ENCODE measurements around the gene FEM1A.
"Not testable (repeated sequence)": the region's sequence is repeated elsewhere in the genome, so short reads cannot be mapped to it uniquely, and the experiment has no call there.

The FEM1A gene

GRCh38 chr19:4831304-4831978 is 39.9 kb downstream of the FEM1A start, which contains the start of gene TICAM1:
Gene TICAM1, minus strand, starts transcription at chr19:4831712. Its CDS starts 13,335 bp downstream, at chr19:4818377.
- TF ChIP-seq, protein P1, sequence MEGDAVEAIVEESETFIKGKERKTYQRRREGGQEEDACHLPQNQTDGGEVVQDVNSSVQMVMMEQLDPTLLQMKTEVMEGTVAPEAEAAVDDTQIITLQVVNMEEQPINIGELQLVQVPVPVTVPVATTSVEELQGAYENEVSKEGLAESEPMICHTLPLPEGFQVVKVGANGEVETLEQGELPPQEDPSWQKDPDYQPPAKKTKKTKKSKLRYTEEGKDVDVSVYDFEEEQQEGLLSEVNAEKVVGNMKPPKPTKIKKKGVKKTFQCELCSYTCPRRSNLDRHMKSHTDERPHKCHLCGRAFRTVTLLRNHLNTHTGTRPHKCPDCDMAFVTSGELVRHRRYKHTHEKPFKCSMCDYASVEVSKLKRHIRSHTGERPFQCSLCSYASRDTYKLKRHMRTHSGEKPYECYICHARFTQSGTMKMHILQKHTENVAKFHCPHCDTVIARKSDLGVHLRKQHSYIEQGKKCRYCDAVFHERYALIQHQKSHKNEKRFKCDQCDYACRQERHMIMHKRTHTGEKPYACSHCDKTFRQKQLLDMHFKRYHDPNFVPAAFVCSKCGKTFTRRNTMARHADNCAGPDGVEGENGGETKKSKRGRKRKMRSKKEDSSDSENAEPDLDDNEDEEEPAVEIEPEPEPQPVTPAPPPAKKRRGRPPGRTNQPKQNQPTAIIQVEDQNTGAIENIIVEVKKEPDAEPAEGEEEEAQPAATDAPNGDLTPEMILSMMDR (IDR thresholded peaks at IDR 0.05; ENCODE audit: low read depth, low read length) = no peak
- peak within 1 kb of the TSS; percentile 91 for H3K4me3 ChIP-seq (ENCODE audit: low read depth, low read length)

DNA sequence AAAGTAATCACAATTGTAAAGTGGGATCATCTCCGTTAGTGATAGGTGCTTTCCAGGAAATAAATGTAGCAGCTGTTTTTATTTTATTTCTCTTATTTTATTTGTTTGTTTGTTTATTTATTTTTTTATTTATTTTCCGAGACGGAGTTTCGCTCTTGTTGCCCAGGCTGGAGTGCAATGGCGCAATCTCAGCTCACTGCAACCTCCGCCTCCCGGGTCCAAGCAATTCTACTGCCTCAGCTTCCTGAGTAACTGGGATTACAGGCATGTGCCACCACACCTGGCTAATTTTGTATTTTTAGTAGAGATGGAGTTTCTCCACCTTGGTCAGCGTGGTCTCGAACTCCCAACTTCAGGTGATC is 40.4 kb downstream of the FEM1A start:
- peak overlapping the region; percentile 91 for H3K4me3 ChIP-seq (ENCODE audit: low read depth, low read length)

GRCh38 chr19:4832776-4833175 is 41.2 kb downstream of the FEM1A start:
- TF ChIP-seq, protein P1 (IDR thresholded peaks at IDR 0.05; ENCODE audit: low read depth, low read length) = no peak
- H3K4me3 ChIP-seq (ENCODE audit: low read depth, low read length) = no peak overlapping the region

DNA sequence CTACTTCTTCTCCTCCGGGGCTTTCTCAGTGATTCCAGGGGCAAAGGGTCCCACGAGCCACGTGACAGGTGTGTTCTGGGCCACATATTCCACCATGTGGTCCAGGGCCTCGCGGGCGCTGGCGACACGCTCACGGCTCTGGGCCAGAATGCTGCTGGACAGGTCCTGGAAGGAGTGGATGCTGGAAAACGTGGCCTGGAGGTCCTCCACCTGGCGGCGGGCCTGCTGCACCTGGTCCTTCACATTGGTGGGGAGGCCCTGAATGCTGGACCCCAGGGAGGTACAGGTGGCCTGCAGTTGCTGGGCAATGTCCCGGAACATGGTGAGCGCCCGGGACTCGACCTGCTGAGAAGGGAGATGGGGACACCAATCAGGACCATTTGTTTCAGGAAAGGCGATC is 47.7 kb downstream of the FEM1A start:
- TF ChIP-seq, protein P1 (IDR thresholded peaks at IDR 0.05; ENCODE audit: low read depth, low read length) = no peak
- H3K4me3 ChIP-seq (ENCODE audit: low read depth, low read length) = no peak overlapping the region

DNA sequence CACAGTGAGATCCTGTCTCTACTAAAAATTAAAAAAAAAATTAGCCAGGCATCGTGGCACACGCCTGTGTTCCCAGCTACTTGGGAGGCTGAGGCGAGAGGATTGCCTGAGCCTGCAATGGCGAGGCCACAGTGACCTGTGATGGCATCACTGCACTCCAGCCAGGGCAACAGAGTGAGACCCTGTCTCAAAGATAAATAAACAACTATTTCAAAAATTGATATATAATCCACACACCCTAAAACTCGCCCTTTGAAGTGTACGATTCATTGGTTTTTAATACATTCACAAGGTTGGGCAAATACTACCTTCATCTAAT is 52.1 kb downstream of the FEM1A start:
- no peak overlapping the region for H3K4me3 ChIP-seq (ENCODE audit: low read depth, low read length)
- TF ChIP-seq, protein P1 (IDR thresholded peaks at IDR 0.05; ENCODE audit: low read depth, low read length) = no peak

DNA sequence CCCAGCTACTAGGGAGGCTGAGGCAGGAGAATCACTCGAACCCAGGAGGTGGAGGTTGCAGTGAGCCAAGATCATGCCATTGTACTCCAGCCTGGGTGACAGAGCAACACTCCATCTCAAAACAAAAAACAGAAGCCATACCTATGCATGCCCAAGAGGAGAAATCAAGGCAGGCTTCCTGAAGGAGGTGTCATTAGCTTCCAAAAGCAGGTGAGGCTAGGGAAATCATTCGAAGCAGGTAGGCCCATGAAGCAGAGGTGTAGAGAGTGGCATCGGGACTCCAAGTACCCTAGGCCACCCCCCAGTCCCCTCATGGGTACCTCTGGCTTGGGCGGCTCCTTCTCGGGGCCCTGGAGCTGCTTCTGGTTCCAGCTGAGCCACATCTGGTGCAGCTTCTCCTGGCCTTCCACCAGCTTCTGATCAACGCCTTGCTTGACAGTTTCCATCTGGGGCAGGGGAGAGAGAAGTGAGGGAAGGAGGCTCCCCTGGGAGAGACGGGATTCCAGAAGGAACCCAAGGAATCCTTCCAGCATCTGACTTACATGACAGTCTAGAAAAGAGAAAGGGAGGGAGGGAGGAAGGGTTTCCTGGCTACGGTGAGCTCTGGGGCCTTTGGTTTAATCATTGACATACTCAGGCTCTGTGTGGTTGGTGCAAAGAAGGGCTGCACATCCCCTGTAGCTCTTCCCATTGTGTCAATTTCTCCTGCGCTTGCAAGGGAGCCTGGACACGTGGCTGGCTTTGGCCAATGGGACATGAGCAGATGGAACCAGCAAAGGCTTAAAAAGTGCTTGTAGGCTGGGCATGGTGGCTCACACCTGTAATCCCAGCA is 53.0 kb downstream of the FEM1A start:
- no peak overlapping the region for H3K4me3 ChIP-seq (ENCODE audit: low read depth, low read length)
- TF ChIP-seq, protein P1 (IDR thresholded peaks at IDR 0.05; ENCODE audit: low read depth, low read length) = no peak

DNA sequence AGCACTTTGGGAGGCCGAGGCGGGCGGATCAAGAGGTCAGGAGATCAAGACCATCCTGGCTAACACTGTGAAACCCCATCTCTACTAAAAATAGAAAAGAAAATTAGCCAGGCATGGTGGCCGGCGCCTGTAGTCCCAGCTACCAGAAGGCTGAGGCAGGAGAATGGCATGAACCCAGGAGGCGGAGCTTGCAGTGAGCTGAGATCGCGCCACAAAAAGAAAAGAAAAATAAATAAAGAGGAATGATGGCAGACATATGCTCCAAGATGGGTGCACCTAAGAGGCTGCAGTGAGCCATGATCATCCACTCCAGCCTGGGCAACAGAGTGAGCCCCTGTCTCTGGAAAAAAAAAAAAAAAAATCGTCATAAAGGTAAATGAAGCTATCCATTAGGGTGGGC is 54.4 kb downstream of the FEM1A start:
- not testable (repeated sequence) for H3K4me3 ChIP-seq (ENCODE audit: low read depth, low read length)

GRCh38 chr19:4847190-4847973 is 55.8 kb downstream of the FEM1A start:
- no peak overlapping the region for H3K4me3 ChIP-seq (ENCODE audit: low read depth, low read length)
- TF ChIP-seq, protein P1 (IDR thresholded peaks at IDR 0.05; ENCODE audit: low read depth, low read length) = no peak
